HG03045 (cell line): ENCODE data around the gene GLP1R.

Source experiments
- ATAC-seq: cut with Tn5 transposase; IDR thresholded peaks from one replicate; pipeline ENCODE4 v1.9.1; 2021; ENCODE audit warnings: mild to moderate bottlenecking, moderate library complexity; ENCODE audit not compliant: unreplicated experiment

The GLP1R gene

GRCh38 chr6:39061588-39061987, 13.0 kb downstream of the GLP1R start:
- no peak for ATAC-seq

GRCh38 chr6:39062014-39062740, 13.6 kb downstream of the GLP1R start:
- ATAC-seq = no peak

GRCh38 chr6:39063526-39063925, 14.9 kb downstream of the GLP1R start:
- ATAC-seq = no peak

- ATAC-seq = no peak
Observed at GRCh38 chr6:39065561-39065960, 17.0 kb downstream of the GLP1R start.

- no peak for ATAC-seq
Observed at GRCh38 chr6:39068391-39068790, 19.8 kb downstream of the GLP1R start.

GRCh38 chr6:39072830-39073229, 24.2 kb downstream of the GLP1R start:
- ATAC-seq = no peak

GRCh38 chr6:39073471-39074355, 25.1 kb downstream of the GLP1R start:
- no peak for ATAC-seq

GRCh38 chr6:39074486-39074885, 25.9 kb downstream of the GLP1R start:
- ATAC-seq = no peak

- ATAC-seq = no peak
Observed at GRCh38 chr6:39075010-39075686, 26.6 kb downstream of the GLP1R start.

GRCh38 chr6:39075807-39076622, 27.4 kb downstream of the GLP1R start:
- no peak for ATAC-seq

GRCh38 chr6:39076623-39077535, 28.3 kb downstream of the GLP1R start:
- ATAC-seq = no peak

GRCh38 chr6:39077882-39078594, 29.5 kb downstream of the GLP1R start:
- ATAC-seq = no peak

- ATAC-seq = no peak
Observed at GRCh38 chr6:39078695-39079094, 30.1 kb downstream of the GLP1R start.

- no peak for ATAC-seq
Observed at GRCh38 chr6:39079197-39080125, 30.9 kb downstream of the GLP1R start.

- no peak for ATAC-seq
Observed at GRCh38 chr6:39080246-39080875, 31.8 kb downstream of the GLP1R start.

- no peak for ATAC-seq
Observed at GRCh38 chr6:39082310-39082709, 33.7 kb downstream of the GLP1R start.

- ATAC-seq = no peak
Observed at GRCh38 chr6:39083231-39083634, 34.7 kb downstream of the GLP1R start.
